Measurements from ENCODE around the gene ABCD1. TPM values are rescaled to one million over a fixed set of nuclear protein-coding genes. Genes with fewer than 3 reads are reported as not detected.

Gene ABCD1
- total RNA-seq, 1 donor from 2014 or later, result 10.4 TPM

GRCh38 chrX:153777261-153778090, 52.8 kb downstream of the ABCD1 start:
- H3K9ac ChIP-seq (ENCODE audit: low read depth in 1 of 3, low read length in 3 of 3), result no peak overlapping the region
- H3K4me1 ChIP-seq (ENCODE audit: control insufficient read depth in 3 of 3, insufficient read depth in 3 of 3, low read length in 3 of 3), result peaks cover 10 to 31% (median 18%) of the 10 kb centered on the region in 3 donors
- H3K9me3 ChIP-seq (ENCODE audit: control insufficient read depth in 3 of 3, low read length in 3 of 3), result no peaks in the 10 kb centered on the region
- H3K27ac ChIP-seq (ENCODE audit: low read depth, low read length), result no peak overlapping the region
- H3K36me3 ChIP-seq (ENCODE audit: control insufficient read depth in 3 of 3, insufficient read depth in 3 of 3, low read length in 3 of 3), result no peaks in the 10 kb centered on the region
- no peaks in the 10 kb centered on the region for H3K27me3 ChIP-seq (ENCODE audit: control insufficient read depth in 3 of 3, insufficient read depth in 3 of 3, low read length in 3 of 3)
- no peak overlapping the region for H3K4me3 ChIP-seq (ENCODE audit: low read length in 3 of 3)

- no peaks in the 10 kb centered on the region for H3K27me3 ChIP-seq (ENCODE audit: control insufficient read depth in 3 of 3, insufficient read depth in 3 of 3, low read length in 3 of 3)
- H3K9ac ChIP-seq (ENCODE audit: low read depth in 1 of 3, low read length in 3 of 3), result no peak overlapping the region
- no peaks in the 10 kb centered on the region for H3K9me3 ChIP-seq (ENCODE audit: control insufficient read depth in 3 of 3, low read length in 3 of 3)
- no peak overlapping the region for H3K4me3 ChIP-seq (ENCODE audit: low read length in 3 of 3)
- H3K4me1 ChIP-seq (ENCODE audit: control insufficient read depth in 3 of 3, insufficient read depth in 3 of 3, low read length in 3 of 3), result peaks cover 13 to 36% (median 25%) of the 10 kb centered on the region in 3 donors
- H3K36me3 ChIP-seq (ENCODE audit: control insufficient read depth in 3 of 3, insufficient read depth in 3 of 3, low read length in 3 of 3), result peaks cover 2 to 3% (median 3%) of the 10 kb centered on the region in 3 donors
- H3K27ac ChIP-seq (ENCODE audit: low read depth, low read length), result no peak overlapping the region
These were observed 53.5 kb downstream of the ABCD1 start for GRCh38 chrX:153778181-153778580.

DNA sequence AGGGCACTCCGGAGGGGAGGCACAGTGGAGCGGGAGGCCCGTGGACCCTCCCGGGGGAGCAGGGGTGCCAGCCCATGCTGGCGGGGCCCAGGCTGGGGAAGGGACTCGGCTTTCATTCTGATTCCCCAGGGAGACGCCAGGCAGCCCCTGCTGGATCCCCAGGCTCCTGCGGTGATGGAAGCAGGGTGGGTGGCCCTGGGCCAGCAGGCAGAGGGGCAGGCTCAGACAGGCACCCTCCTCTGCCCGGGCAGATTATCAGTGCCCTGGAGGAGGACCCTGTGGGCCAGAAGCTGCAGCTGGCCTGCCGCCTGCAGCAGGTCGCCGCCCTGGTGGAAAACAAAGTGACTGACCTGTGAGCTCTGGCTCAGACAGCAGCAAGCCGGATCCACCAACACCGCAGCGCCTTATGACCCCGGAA, 54.0 kb downstream of the ABCD1 start:
- no peak overlapping the region for H3K27ac ChIP-seq (ENCODE audit: low read depth, low read length)
- H3K27me3 ChIP-seq (ENCODE audit: control insufficient read depth in 3 of 3, insufficient read depth in 3 of 3, low read length in 3 of 3), result no peaks in the 10 kb centered on the region
- H3K9me3 ChIP-seq (ENCODE audit: control insufficient read depth in 3 of 3, low read length in 3 of 3), result no peaks in the 10 kb centered on the region
- H3K36me3 ChIP-seq (ENCODE audit: control insufficient read depth in 3 of 3, insufficient read depth in 3 of 3, low read length in 3 of 3), result peaks cover 2 to 3% (median 3%) of the 10 kb centered on the region in 3 donors
- H3K4me3 ChIP-seq (ENCODE audit: low read length in 3 of 3), result no peak overlapping the region
- H3K4me1 ChIP-seq (ENCODE audit: control insufficient read depth in 3 of 3, insufficient read depth in 3 of 3, low read length in 3 of 3), result peaks cover 18 to 41% (median 30%) of the 10 kb centered on the region in 3 donors
- H3K9ac ChIP-seq (ENCODE audit: low read depth in 1 of 3, low read length in 3 of 3), result no peak overlapping the region

GRCh38 chrX:153779891-153780677, 55.4 kb downstream of the ABCD1 start:
- H3K9me3 ChIP-seq (ENCODE audit: control insufficient read depth in 3 of 3, low read length in 3 of 3), result no peaks in the 10 kb centered on the region
- peak overlapping the region in 2 of 3 donors; percentile 20 to 49 for H3K4me3 ChIP-seq (ENCODE audit: low read length in 3 of 3)
- peaks cover 2 to 6% (median 3%) of the 10 kb centered on the region in 3 donors for H3K36me3 ChIP-seq (ENCODE audit: control insufficient read depth in 3 of 3, insufficient read depth in 3 of 3, low read length in 3 of 3)
- peak overlapping the region; percentile 91 for H3K27ac ChIP-seq (ENCODE audit: low read depth, low read length)
- peaks cover 19 to 46% (median 30%) of the 10 kb centered on the region in 3 donors for H3K4me1 ChIP-seq (ENCODE audit: control insufficient read depth in 3 of 3, insufficient read depth in 3 of 3, low read length in 3 of 3)
- peak overlapping the region; percentile 30 to 64 (median 60) for H3K9ac ChIP-seq (ENCODE audit: low read depth in 1 of 3, low read length in 3 of 3)
- H3K27me3 ChIP-seq (ENCODE audit: control insufficient read depth in 3 of 3, insufficient read depth in 3 of 3, low read length in 3 of 3), result no peaks in the 10 kb centered on the region

DNA sequence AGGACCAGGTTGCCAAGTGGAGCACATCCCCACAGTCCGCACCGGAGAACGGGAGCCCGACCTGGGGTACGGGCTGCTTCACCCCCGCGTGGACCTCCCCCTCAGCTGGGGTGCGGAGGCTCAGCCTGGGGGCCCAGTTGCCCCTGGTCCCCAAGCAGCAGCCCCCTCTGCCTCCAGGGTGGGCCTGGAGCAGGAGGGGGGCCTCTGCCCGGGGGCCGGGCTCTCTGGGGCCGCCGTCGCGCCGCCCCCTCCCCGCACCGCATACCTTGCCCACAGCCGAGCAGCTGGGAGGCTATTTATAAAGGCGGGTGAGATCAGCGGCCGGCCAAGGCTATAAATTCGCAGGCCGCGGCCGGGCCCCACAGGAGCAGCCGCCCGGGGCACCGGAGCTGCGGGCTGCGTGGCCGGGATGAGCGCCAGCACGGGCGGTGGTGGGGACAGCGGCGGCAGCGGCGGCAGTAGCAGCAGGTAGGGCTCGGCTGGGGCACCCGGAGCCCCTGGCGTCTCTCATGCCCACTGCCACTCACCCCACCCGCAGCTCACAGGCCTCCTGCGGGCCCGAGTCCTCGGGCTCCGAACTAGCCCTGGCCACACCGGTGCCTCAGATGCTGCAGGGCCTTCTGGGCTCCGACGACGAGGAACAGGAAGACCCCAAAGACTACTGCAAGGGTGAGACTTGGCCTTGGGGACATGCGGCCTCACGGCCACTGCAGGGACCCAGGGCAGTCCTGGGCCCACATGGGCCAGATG, 56.2 kb downstream of the ABCD1 start, which contains the start of gene SRPK3:
Gene SRPK3, plus strand, starts transcription at position 364 of the 750 bp plus-strand sequence. Its CDS starts 46 bp downstream, at position 410.
- peak within 1 kb of the TSS; percentile 68 to 94 (median 90) for H3K9ac ChIP-seq (ENCODE audit: low read depth in 1 of 3, low read length in 3 of 3)
- H3K4me3 ChIP-seq (ENCODE audit: low read length in 3 of 3), result peak within 1 kb of the TSS; percentile 54 to 71 (median 65)
- H3K27me3 ChIP-seq (ENCODE audit: control insufficient read depth in 3 of 3, insufficient read depth in 3 of 3, low read length in 3 of 3), result no peaks in the 10 kb centered on the region
- H3K27ac ChIP-seq (ENCODE audit: low read depth, low read length), result peak within 1 kb of the TSS; percentile 91
- no peaks in the 10 kb centered on the region for H3K9me3 ChIP-seq (ENCODE audit: control insufficient read depth in 3 of 3, low read length in 3 of 3)
- peaks cover 4 to 8% (median 7%) of the 10 kb centered on the region in 3 donors for H3K36me3 ChIP-seq (ENCODE audit: control insufficient read depth in 3 of 3, insufficient read depth in 3 of 3, low read length in 3 of 3)
- H3K4me1 ChIP-seq (ENCODE audit: control insufficient read depth in 3 of 3, insufficient read depth in 3 of 3, low read length in 3 of 3), result peaks cover 19 to 49% (median 30%) of the 10 kb centered on the region in 3 donors

DNA sequence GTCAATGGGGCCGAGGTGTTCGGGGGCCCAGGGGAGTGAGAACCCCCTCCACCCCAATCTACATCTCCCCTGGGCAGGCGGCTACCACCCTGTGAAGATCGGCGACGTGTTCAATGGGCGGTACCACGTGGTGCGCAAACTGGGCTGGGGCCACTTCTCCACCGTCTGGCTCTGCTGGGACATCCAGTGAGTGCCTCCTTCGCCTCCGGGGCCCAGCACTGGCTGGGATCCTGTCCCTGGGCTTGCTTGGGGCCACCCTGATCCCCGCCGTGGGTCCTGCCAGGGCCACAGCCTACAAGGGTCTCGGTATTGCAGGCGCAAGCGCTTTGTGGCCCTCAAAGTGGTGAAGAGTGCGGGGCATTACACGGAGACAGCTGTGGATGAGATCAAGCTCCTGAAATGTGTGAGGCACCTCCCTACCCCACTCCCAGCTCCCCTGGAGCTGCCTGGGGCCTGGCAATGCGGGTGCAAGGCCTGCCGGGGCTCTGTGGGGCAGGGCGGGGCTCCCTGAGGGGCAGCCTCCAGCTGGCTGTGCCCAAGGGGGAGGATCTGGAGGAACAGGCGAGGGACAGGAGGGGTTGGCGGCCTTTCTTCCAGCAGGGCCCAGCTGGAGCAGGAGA, 56.9 kb downstream of the ABCD1 start:
- Histone ChIP-seq H3K4me1 (ENCODE audit: control insufficient read depth in 3 of 3, insufficient read depth in 3 of 3, low read length in 3 of 3) (peaks cover 19 to 53% (median 30%) of the 10 kb centered on the region in 3 donors), H3K9ac (ENCODE audit: low read depth in 1 of 3, low read length in 3 of 3) (peak overlapping the region; percentile 68 to 94 (median 90)), H3K9me3 (ENCODE audit: control insufficient read depth in 3 of 3, low read length in 3 of 3) (no peaks in the 10 kb centered on the region), H3K4me3 (ENCODE audit: low read length in 3 of 3) (peak overlapping the region; percentile 54 to 71 (median 65)), H3K27ac (ENCODE audit: low read depth, low read length) (peak overlapping the region; percentile 91), H3K27me3 (ENCODE audit: control insufficient read depth in 3 of 3, insufficient read depth in 3 of 3, low read length in 3 of 3) (no peaks in the 10 kb centered on the region), H3K36me3 (ENCODE audit: control insufficient read depth in 3 of 3, insufficient read depth in 3 of 3, low read length in 3 of 3) (peaks cover 7 to 15% (median 11%) of the 10 kb centered on the region in 3 donors)

- H3K4me1 ChIP-seq (ENCODE audit: control insufficient read depth in 3 of 3, insufficient read depth in 3 of 3, low read length in 3 of 3), result peaks cover 19 to 53% (median 33%) of the 10 kb centered on the region in 3 donors
- H3K27me3 ChIP-seq (ENCODE audit: control insufficient read depth in 3 of 3, insufficient read depth in 3 of 3, low read length in 3 of 3), result no peaks in the 10 kb centered on the region
- peaks cover 7 to 18% (median 13%) of the 10 kb centered on the region in 3 donors for H3K36me3 ChIP-seq (ENCODE audit: control insufficient read depth in 3 of 3, insufficient read depth in 3 of 3, low read length in 3 of 3)
- peak overlapping the region; percentile 38 to 65 (median 60) for H3K4me3 ChIP-seq (ENCODE audit: low read length in 3 of 3)
- H3K27ac ChIP-seq (ENCODE audit: low read depth, low read length), result peak overlapping the region; percentile 91
- H3K9me3 ChIP-seq (ENCODE audit: control insufficient read depth in 3 of 3, low read length in 3 of 3), result no peaks in the 10 kb centered on the region
- peak overlapping the region in 2 of 3 donors; percentile 68 to 94 for H3K9ac ChIP-seq (ENCODE audit: low read depth in 1 of 3, low read length in 3 of 3)
These were observed 57.7 kb downstream of the ABCD1 start for GRCh38 chrX:153782313-153782712.

GRCh38 chrX:153782871-153783270, 58.2 kb downstream of the ABCD1 start:
- Histone ChIP-seq H3K9me3 (ENCODE audit: control insufficient read depth in 3 of 3, low read length in 3 of 3) (no peaks in the 10 kb centered on the region), H3K27me3 (ENCODE audit: control insufficient read depth in 3 of 3, insufficient read depth in 3 of 3, low read length in 3 of 3) (no peaks in the 10 kb centered on the region), H3K9ac (ENCODE audit: low read depth in 1 of 3, low read length in 3 of 3) (peak overlapping the region in 2 of 3 donors; percentile 68 to 94), H3K27ac (ENCODE audit: low read depth, low read length) (no peak overlapping the region), H3K4me1 (ENCODE audit: control insufficient read depth in 3 of 3, insufficient read depth in 3 of 3, low read length in 3 of 3) (peaks cover 19 to 53% (median 35%) of the 10 kb centered on the region in 3 donors), H3K4me3 (ENCODE audit: low read length in 3 of 3) (peak overlapping the region in 2 of 3 donors; percentile 60 to 65), H3K36me3 (ENCODE audit: control insufficient read depth in 3 of 3, insufficient read depth in 3 of 3, low read length in 3 of 3) (peaks cover 7 to 19% (median 18%) of the 10 kb centered on the region in 3 donors)
